ENCODE data around the gene CC2D2A. TPM values are rescaled to one million over a fixed set of nuclear protein-coding genes. Genes with fewer than 3 reads are reported as not detected.

The CC2D2A gene
- total and polyA plus RNA-seq, 2 of the 13 experiments (the other 11 are each of a cell fraction or from before 2014, with no cell fraction given): 4.2 to 7.2 TPM

GRCh38 chr4:15438939-15439524 is 30.6 kb upstream of the CC2D2A start (continued):
- TF ChIP-seq ZNF597 (CRISPR knock-in tag; IDR thresholded peaks at IDR 0.05): no peak
- TF ChIP-seq ZNF670 (CRISPR knock-in tag; IDR thresholded peaks at IDR 0.05; ENCODE audit: borderline replicate concordance): no peak
- TF ChIP-seq NFYB (CRISPR knock-in tag; IDR thresholded peaks at IDR 0.05): no peak
- TF ChIP-seq WIZ (CRISPR knock-in tag; IDR thresholded peaks at IDR 0.05): no peak
- no peak for TF ChIP-seq U2AF1 (optimal IDR thresholded peaks at IDR 0.05; ENCODE audit: low read depth, low read length)

DNA sequence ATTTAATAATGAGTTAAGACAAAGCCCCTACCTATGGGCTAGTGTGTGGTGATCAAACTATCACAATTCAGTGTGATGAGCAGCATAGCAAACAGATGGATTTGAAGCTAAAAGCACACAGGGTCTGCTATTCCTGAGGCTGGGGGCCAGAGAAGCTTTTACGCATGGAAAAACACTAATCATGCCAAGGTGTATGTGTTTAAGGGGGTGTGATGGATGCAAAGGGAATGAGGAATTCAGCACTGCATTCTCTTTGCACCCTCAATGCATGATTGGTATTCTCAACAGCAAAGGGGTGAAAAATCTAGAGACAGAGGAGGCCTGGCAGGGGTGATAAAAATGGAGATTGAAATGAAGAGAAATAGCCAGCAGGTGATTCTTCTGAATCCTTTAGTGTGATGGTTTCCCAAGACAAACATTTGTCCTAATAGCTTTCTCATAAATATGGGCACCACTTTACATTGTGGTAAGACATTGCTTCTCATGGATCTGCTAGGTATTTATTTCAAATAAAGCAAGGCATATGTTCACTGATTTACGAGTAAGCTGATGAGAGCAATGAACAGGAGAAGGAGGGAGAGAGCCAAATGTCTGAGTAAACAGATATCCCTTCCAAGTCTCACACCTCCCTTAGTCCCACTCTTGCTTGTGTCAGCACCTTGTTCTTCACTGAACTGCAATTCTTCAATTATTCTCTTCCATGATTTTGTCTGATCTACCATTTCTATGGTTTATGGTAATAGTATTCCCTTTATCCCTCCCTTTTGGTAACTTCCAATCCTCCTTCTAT is 26.1 kb upstream of the CC2D2A start:
- 41% methylated on average over 2 of the region's 2 CpGs for WGBS (ENCODE audit: low lambda C conversion rate)
- Histone ChIP-seq H2AFZ (ENCODE audit: low read length) (no peak overlapping the region), H3K27ac (ENCODE audit: extremely low read length, insufficient read depth, low read length) (no peak overlapping the region), H3K4me2 (ENCODE audit: low read depth, low read length) (no peak overlapping the region), H3K79me2 (ENCODE audit: insufficient read depth, low read length) (no peaks in the 10 kb centered on the region), H3K27me3 (ENCODE audit: control insufficient read depth in 1 of 2, insufficient read depth in 2 of 2, low read length in 2 of 2) (no peaks in the 10 kb centered on the region), H3K4me3 (replicated peaks in 1 of 3; ENCODE audit: insufficient read depth in 1 of 3, low read depth in 2 of 3, low read length in 3 of 3) (no peak overlapping the region), H3K9me3 (ENCODE audit: low read length) (no peaks in the 10 kb centered on the region), H3K9ac (ENCODE audit: insufficient read depth, low read depth, low read length) (no peak overlapping the region), H4K20me1 (ENCODE audit: insufficient read depth, low read length) (no peaks in the 10 kb centered on the region), H3K4me1 (ENCODE audit: insufficient read depth, low read length) (no peaks in the 10 kb centered on the region), H3K36me3 (replicated peaks in 1 of 2; ENCODE audit: control insufficient read depth in 1 of 2, insufficient read depth in 2 of 2, low read length in 2 of 2) (no peaks in the 10 kb centered on the region)
- no peak for FAIRE-seq
- no TSS peak for BruUV-seq (replicated peaks)
- intact Hi-C loops (cut with micrococcal nuclease; ENCODE audit: unreplicated experiment): no loop called here
- ATAC-seq: no peak
- CTCF ChIA-PET (ENCODE audit: low intra/inter-chr PET ratio, low total read pairs): no interaction called here
- DNase-seq (ENCODE audit: low spot score): no peak
- in situ Hi-C loops (cut with HindIII; ENCODE audit: extremely low pct_ligation_motif_present, low pct_unique_long_range_greater_than_20kb): no loop called here
- POLR2A ChIA-PET: no interaction called here
- TF ChIP-seq, protein P1, sequence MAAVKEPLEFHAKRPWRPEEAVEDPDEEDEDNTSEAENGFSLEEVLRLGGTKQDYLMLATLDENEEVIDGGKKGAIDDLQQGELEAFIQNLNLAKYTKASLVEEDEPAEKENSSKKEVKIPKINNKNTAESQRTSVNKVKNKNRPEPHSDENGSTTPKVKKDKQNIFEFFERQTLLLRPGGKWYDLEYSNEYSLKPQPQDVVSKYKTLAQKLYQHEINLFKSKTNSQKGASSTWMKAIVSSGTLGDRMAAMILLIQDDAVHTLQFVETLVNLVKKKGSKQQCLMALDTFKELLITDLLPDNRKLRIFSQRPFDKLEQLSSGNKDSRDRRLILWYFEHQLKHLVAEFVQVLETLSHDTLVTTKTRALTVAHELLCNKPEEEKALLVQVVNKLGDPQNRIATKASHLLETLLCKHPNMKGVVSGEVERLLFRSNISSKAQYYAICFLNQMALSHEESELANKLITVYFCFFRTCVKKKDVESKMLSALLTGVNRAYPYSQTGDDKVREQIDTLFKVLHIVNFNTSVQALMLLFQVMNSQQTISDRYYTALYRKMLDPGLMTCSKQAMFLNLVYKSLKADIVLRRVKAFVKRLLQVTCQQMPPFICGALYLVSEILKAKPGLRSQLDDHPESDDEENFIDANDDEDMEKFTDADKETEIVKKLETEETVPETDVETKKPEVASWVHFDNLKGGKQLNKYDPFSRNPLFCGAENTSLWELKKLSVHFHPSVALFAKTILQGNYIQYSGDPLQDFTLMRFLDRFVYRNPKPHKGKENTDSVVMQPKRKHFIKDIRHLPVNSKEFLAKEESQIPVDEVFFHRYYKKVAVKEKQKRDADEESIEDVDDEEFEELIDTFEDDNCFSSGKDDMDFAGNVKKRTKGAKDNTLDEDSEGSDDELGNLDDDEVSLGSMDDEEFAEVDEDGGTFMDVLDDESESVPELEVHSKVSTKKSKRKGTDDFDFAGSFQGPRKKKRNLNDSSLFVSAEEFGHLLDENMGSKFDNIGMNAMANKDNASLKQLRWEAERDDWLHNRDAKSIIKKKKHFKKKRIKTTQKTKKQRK (IDR thresholded peaks at IDR 0.05; ENCODE audit: low read length): no peak
- TF ChIP-seq, protein P2, sequence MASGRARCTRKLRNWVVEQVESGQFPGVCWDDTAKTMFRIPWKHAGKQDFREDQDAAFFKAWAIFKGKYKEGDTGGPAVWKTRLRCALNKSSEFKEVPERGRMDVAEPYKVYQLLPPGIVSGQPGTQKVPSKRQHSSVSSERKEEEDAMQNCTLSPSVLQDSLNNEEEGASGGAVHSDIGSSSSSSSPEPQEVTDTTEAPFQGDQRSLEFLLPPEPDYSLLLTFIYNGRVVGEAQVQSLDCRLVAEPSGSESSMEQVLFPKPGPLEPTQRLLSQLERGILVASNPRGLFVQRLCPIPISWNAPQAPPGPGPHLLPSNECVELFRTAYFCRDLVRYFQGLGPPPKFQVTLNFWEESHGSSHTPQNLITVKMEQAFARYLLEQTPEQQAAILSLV (CRISPR knock-in tag; IDR thresholded peaks at IDR 0.05; ENCODE audit: borderline replicate concordance): no peak
- TF ChIP-seq ZNF737 (CRISPR knock-in tag; IDR thresholded peaks at IDR 0.05; ENCODE audit: borderline replicate concordance) (no peak), CERS6 (CRISPR knock-in tag; IDR thresholded peaks at IDR 0.05) (no peak), HCFC1 (IDR thresholded peaks at IDR 0.05; ENCODE audit: low read depth, low read length) (no peak), SP5 (CRISPR knock-in tag; IDR thresholded peaks at IDR 0.05; ENCODE audit: borderline replicate concordance, low read depth) (no peak), NFATC3 (CRISPR knock-in tag; IDR thresholded peaks at IDR 0.05) (no peak)
